Lower leg skin (tissue), 4 donors: ENCODE data around the gene MGST3. TPM values are rescaled to one million over a fixed set of nuclear protein-coding genes. Genes with fewer than 3 reads are reported as not detected.

Experiments
- DNase-seq, 2 donors: peaks; one replicate each; pipeline ENCODE4 v3.0.0-alpha.2; 2019; ENCODE audit warnings: low spot score in 2 of 2
- H3K4me3 ChIP-seq: fragments of 200-600 bp; sonication (generic); 2 replicates; pipeline ENCODE4 v1.5.1; 2017; ENCODE audit warnings: mild to moderate bottlenecking, low read depth; ENCODE audit not compliant: poor library complexity, severe bottlenecking
- CTCF ChIP-seq, 3 donors: fragments of 450-650 bp; IDR thresholded peaks; one replicate each; pipeline ENCODE4 v1.5.1; 2016; ENCODE audit warnings: antibody characterized with exemption in 3 of 3, mild to moderate bottlenecking in 3 of 3, moderate library complexity in 2 of 3
- POLR2A ChIP-seq, 2 donors: fragments of 450-650 bp; IDR thresholded peaks; one replicate each; pipeline ENCODE4 v1.6.1; 2016 to 2017; ENCODE audit warnings: antibody characterized with exemption in 2 of 2, mild to moderate bottlenecking in 1 of 2, moderate library complexity in 1 of 2
- WGBS, 2 donors: methylation state at CpG; one replicate each; pipeline ENCODE4 v1.1.5; 2018; 5-methylcytosine and 5-hydroxymethylcytosine counted together
- intact Hi-C: fragments of 100-400 bp; cut with DNase I; formaldehyde crosslinking; loops from one replicate; pipeline ENCODE4 v1.15.0; 2023; ENCODE audit warnings: low total_unique reads
- total RNA-seq, 4 donors: library from RNA; depleted of rRNA; stranded (reverse); fragments of >200 nt; gene quantifications; one replicate each; pipeline ENCODE4 v1.1.0, GENCODE V29; 2016

The MGST3 gene
- total RNA-seq, 4 donors from 2014 or later, result 65.8 to 154 (median 97.6) TPM

GRCh38 chr1:165619647-165620151 lies 11.3 kb upstream of the MGST3 start:
- WGBS, 2 donors, result 70 to 81% methylated on average over 1 of the region's 1 CpG
- H3K4me3 ChIP-seq, result no peak overlapping the region
- TF ChIP-seq POLR2A (IDR thresholded peaks at IDR 0.05), result no peak
- TF ChIP-seq CTCF (IDR thresholded peaks at IDR 0.05), result no peak
- no peak for DNase-seq
- intact Hi-C loops, result no loop called here

GRCh38 chr1:165623624-165624023 lies 7.4 kb upstream of the MGST3 start:
- no peak for DNase-seq
- no peak for TF ChIP-seq POLR2A (IDR thresholded peaks at IDR 0.05)
- no peak for TF ChIP-seq CTCF (IDR thresholded peaks at IDR 0.05)
- intact Hi-C loops, result no loop called here
- H3K4me3 ChIP-seq, result no peak overlapping the region

GRCh38 chr1:165624441-165624840 lies 6.6 kb upstream of the MGST3 start:
- H3K4me3 ChIP-seq, result no peak overlapping the region
- no peak for DNase-seq
- intact Hi-C loops, result no loop called here
- WGBS, 2 donors, result 87 to 89% methylated on average over 4 of the region's 4 CpGs
- TF ChIP-seq CTCF (IDR thresholded peaks at IDR 0.05), result no peak
- TF ChIP-seq POLR2A (IDR thresholded peaks at IDR 0.05), result no peak

- intact Hi-C loops, result no loop called here
- no peak overlapping the region for H3K4me3 ChIP-seq
- no peak for TF ChIP-seq POLR2A (IDR thresholded peaks at IDR 0.05)
- no peak for TF ChIP-seq CTCF (IDR thresholded peaks at IDR 0.05)
- 78 to 88% methylated on average over 6 of the region's 6 CpGs for WGBS, 2 donors
- no peak for DNase-seq
Measured at GRCh38 chr1:165628147-165628822, 2.7 kb upstream of the MGST3 start.

- 51 to 75% methylated on average over 3 of the region's 3 CpGs for WGBS, 2 donors
- H3K4me3 ChIP-seq, result no peak overlapping the region
- DNase-seq, result no peak
- TF ChIP-seq CTCF (IDR thresholded peaks at IDR 0.05), result no peak
- TF ChIP-seq POLR2A (IDR thresholded peaks at IDR 0.05), result no peak
- intact Hi-C loops, result no loop called here
Measured at GRCh38 chr1:165629151-165629550, 1.9 kb upstream of the MGST3 start.
